ENCODE results near the gene COA5. TPM values are rescaled to one million over a fixed set of nuclear protein-coding genes. Genes with fewer than 3 reads are reported as not detected.

The COA5 gene
- total RNA-seq, 2 donors from 2014 or later: 19.5 to 25.5 TPM

DNA sequence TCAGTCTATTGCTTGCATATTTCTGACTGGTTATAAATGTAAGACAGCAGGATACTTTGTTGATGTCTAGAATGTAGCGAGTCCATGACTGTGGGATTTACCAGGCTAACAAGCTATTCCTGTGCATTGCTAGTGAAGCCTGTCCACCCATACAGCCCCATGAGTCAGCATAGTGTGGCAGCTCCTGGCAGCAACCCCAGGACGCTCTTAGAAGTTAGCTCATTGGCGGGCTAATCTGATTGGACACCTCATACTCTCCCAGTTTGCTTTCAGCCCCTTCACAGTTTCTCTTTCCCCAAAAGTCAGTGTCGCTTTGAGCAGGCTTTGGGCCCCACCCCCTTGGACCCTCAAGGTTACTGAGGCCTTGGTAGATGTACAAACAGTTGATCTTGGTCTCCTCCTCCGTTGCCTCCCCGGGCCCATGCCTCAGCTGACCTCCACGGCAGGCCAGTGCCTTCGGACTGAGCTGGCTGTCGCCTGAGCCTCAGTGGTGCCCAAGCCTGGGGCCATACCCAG is 48.0 kb downstream of the COA5 start:
- intact Hi-C loops (cut with DNase I): no loop called here

DNA sequence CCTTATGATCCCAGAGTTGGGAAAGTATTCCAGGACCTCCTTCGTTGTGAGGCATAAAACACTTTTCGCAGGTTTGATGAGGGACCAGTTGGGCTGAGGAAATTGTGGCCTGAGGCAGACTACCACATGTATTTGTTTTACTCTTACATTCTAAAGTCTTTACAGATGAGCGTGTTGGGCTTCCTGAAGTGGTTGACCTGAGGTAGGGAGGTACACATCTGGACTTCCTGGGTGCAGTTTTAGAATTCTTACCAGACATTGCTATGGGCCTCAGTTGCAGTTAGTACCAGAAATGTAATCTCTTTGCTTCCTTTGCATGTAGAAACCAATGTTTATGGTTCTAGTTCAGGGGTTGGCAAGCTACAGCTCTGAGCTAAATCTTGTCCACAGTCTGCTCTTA is 48.7 kb downstream of the COA5 start:
- DNase-seq (ENCODE audit: low spot score): no peak
- intact Hi-C loops (cut with DNase I): no loop called here

More for the DNA sequence above, 48.0 kb downstream of the COA5 start:
- DNase-seq (ENCODE audit: low spot score): no peak

DNA sequence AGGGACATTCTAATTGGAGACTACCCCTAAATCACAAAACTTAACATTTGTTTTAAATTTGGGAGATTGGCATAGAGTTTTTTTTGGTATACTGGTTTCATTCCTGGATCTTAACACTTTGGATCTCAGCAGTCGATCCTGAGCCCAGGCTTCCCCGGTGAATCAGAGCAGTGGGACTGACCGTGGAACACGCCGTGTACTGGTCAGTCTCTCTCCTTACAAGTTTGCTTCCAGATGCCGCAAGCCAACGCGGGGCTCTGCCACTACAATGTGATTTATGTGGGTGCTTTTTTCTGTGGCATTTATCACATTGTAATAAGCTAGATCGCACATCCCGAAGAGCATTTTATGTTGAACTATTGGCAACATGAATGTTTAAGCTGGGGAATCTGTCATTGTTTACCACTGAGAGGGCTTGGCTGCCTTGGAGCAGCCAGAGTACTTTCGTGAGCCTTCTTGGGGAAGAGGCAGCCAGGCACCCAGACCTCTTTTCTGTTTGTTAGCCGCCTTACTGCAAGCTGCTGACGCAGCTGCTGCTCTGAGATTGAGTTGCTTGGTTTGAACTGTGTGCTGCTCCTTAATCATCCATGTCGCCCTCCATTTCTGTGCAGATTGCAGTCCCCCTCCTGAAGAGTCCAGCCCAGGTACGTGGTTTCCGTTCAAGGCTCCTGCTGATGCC is 49.3 kb downstream of the COA5 start:
- intact Hi-C loops (cut with DNase I): no loop called here
- DNase-seq (ENCODE audit: low spot score): peak; percentile 50

- DNase-seq (ENCODE audit: low spot score): no peak
- intact Hi-C loops (cut with DNase I): no loop called here
Measured at GRCh38 chr2:98556344-98557033, 51.8 kb downstream of the COA5 start.

- intact Hi-C loops (cut with DNase I): no loop called here
- DNase-seq (ENCODE audit: low spot score): no peak
Measured at GRCh38 chr2:98555696-98556095, 52.6 kb downstream of the COA5 start.

GRCh38 chr2:98554116-98554861 is 54.0 kb downstream of the COA5 start:
- DNase-seq (ENCODE audit: low spot score): peak; percentile 60
- intact Hi-C loops (cut with DNase I): no loop called here

DNA sequence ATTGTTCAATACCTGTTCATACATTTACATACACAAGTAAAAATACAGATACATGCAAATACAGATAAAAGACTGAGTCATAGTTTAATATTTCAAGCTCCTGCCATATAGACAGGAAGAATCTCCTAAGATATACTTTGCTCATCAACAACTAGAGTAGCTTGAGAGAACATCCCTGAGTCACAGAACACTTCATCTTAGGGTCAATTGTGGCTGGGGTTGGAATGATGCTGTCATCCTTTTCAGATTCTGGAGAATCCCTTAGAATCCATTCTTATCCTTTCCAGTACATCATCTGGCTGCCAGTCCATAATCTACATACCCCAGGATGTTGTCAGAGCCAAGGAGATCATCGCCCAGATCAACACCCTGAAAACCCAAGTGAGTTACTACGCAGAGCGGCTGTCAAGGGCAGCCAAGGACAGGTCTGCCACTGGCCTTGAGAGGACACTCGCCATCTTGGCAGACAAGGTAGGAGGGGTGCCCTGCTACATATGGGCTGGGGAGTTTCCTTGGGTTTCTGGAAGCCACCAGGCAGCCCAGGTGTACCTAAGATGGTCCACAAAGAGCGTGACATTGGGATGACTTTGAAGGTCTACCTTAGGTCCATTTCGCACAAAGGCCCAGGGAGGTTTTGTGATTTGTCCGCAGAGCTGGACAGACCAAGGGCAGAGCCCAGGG is 55.7 kb downstream of the COA5 start:
- DNase-seq (ENCODE audit: low spot score): no peak
- intact Hi-C loops (cut with DNase I): no loop called here

GRCh38 chr2:98551316-98551715 is 57.0 kb downstream of the COA5 start:
- intact Hi-C loops (cut with DNase I): no loop called here
- no peak for DNase-seq (ENCODE audit: low spot score)

GRCh38 chr2:98550165-98550564 is 58.1 kb downstream of the COA5 start:
- intact Hi-C loops (cut with DNase I): no loop called here
- no peak for DNase-seq (ENCODE audit: low spot score)

Other genes with a start within 250 kb of the COA5 start
- 10 to 100 TPM; 31.5 to 42.9 TPM for gene INPP4A, start 163.7 kb downstream of the COA5 start, total RNA-seq
- gene UNC50, start 77 bp upstream of the COA5 start, total RNA-seq: 10 to 100 TPM; 36.3 to 45.6 TPM
- 10 to 100 TPM; 34.2 to 36.2 TPM for gene MGAT4A, start 122.6 kb upstream of the COA5 start, total RNA-seq

All from posterior vena cava (tissue), 2 donors.